AG04450 (cell line): ENCODE data around the gene IL10RB. TPM values are rescaled to one million over a fixed set of nuclear protein-coding genes. Genes with fewer than 3 reads are reported as not detected.

Experiments
- CTCF ChIA-PET: fragments of 300-600, 350-600 bp; formaldehyde crosslinking; extraction: SDS; loops from one replicate; lab custom pipeline; 2022; ENCODE audit warnings: antibody characterized with exemption, inconsistent platforms; lab: Charles Lee
- POLR2A ChIA-PET: fragments of 350-600 bp; formaldehyde crosslinking; extraction: SDS; loops from one replicate; lab custom pipeline; 2021; ENCODE audit warnings: antibody characterized with exemption, inconsistent platforms; lab: Yijun Ruan, JAX
- DNase-seq: peaks from one replicate; pipeline ENCODE4 v3.0.0-alpha.2; 2011; ENCODE audit warnings: low read depth, low spot score
- H3K27ac ChIP-seq: one replicate; pipeline ENCODE4 v1.5.1; 2012; ENCODE audit warnings: low read depth, low read length, control low read depth
- H3K27me3 ChIP-seq: one replicate; pipeline ENCODE4 v1.6.0; 2012; ENCODE audit warnings: low read length; ENCODE audit not compliant: control insufficient read depth, insufficient read depth
- H3K4me3 ChIP-seq: 2 replicates; pipeline ENCODE4 v1.5.1; 2011; ENCODE audit warnings: mild to moderate bottlenecking, low read depth, low read length, control low read depth
- H3K9me3 ChIP-seq: 2 replicates; pipeline ENCODE4 v1.5.1; 2012; ENCODE audit warnings: low read length; ENCODE audit not compliant: control insufficient read depth, insufficient read depth
- polyA plus RNA-seq: library from polyadenylated mRNA; depleted of rRNA; stranded (reverse); fragments of >200 nt; gene quantifications from 2 replicates; pipeline ENCODE4 v1.2.3, GENCODE V29; 2011
- TF ChIP-seq, protein P1 (sequence below): IDR thresholded peaks from 2 replicates; pipeline ENCODE4 v1.5.1; 2011; ENCODE audit warnings: low read depth, low read length, control low read depth, inconsistent platforms

The IL10RB gene
- polyA plus RNA-seq, 1 experiment = 46.4 TPM

DNA sequence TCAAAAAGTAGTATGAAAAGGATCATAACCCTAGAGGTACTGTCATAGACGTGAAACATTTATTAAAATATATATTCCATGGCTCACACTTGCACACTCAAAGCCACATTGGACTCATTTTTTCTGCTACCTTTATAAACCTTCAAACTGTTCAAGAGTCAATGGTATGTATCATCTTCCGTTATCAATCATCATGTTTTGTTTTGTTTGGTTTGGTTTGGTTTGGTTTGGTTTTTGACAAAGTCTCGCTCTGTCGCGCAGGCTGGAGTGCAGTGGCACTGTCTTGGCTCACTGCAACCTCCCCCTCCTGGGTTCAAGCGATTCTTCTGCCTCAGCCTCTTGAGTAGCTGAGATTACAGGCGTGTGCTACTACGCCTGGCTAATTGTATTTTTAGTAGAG lies 34.6 kb upstream of the IL10RB start:
- ChIA-PET CTCF (no interaction called here), POLR2A (interaction anchor here (0.6 kb wide), 1 partner anchor 968 kb away, joined by 3 read pairs; no protein-coding TSS in a partner anchor)
- TF ChIP-seq, protein P1, sequence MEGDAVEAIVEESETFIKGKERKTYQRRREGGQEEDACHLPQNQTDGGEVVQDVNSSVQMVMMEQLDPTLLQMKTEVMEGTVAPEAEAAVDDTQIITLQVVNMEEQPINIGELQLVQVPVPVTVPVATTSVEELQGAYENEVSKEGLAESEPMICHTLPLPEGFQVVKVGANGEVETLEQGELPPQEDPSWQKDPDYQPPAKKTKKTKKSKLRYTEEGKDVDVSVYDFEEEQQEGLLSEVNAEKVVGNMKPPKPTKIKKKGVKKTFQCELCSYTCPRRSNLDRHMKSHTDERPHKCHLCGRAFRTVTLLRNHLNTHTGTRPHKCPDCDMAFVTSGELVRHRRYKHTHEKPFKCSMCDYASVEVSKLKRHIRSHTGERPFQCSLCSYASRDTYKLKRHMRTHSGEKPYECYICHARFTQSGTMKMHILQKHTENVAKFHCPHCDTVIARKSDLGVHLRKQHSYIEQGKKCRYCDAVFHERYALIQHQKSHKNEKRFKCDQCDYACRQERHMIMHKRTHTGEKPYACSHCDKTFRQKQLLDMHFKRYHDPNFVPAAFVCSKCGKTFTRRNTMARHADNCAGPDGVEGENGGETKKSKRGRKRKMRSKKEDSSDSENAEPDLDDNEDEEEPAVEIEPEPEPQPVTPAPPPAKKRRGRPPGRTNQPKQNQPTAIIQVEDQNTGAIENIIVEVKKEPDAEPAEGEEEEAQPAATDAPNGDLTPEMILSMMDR = no peak
- DNase-seq = no peak
- Histone ChIP-seq H3K4me3 (no peak overlapping the region; the same call in 1 of the 2 replicates), H3K27ac (no peak overlapping the region), H3K9me3 (no peaks in the 10 kb centered on the region; the same call in 1 of the 2 replicates), H3K27me3 (no peaks in the 10 kb centered on the region)

DNA sequence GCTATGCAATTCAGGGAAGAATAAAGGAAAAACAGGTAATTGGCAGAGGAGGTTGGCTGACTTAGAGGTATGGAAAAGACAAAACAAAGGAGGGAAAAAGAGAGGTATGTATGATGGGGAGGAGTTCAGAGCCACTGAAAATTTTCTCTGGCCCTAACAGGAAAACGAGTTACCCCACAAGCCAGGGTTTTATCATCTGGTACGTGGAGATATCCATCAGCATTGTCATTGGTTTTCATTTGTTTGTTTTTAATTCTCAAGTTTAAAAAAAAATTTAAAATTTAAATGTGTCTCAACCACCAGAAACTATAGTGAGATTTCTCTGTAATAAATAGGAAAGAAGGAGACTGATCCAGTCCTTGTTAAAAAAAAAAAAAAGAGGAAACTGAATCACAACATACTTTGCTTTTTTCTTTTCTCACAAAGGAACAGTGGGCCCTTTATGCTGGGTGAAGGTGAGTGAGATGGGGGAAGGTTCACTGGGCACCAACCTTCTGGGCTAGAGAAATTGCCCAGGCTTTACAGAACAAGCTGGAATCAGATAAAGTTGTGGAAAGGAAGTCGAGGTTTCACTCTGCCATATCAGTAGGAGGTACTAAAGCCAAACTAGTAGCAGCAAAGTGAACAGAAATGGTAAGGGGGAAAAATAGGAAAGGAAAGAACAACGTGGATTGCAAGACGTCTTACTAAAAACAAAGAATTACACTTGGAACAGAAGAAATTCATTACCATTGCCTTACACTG lies 33.7 kb upstream of the IL10RB start:
- TF ChIP-seq, protein P1 = no peak
- ChIA-PET CTCF (no interaction called here), POLR2A (no interaction called here)

DNA sequence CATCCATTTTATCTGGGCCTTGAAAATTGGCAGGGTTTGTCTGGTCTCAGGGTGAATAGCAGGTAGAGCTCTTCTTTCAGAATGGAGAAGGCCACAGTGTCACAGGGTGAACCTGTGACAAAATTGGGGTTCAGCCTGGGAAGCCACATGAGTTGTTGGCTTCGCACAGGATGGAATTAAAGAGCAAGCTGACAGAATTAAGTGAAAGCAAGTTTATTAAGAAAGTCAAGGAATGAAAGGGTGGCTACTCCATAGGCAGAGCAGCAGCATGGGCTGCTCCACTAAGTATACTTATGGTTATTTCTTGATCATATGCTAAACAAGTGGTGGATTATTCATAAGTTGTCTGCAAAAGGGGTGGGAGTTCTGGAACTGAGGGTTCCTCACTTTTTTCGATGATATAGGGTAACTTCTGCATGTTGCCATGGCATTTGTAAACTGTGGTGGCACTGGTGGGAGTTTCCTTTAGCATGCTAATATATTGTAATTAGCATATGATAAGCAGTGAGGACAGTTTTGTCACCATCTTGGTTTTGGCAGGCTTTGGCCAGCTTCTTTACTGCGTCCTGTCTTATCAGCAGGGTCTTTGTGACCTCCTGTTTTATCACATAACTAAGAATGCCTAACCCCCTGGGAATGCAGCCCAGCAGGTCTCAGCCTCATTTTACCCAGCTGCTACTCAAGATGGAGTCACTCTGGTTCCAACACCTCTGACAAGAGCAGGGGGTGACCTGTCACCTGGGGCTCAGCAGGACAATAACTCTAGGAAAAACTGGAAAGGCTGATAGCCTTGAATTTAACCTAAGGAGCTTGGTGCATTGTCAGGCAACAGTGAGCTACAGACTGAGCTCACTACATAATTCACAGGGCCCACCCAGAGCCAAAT lies 31.3 kb upstream of the IL10RB start:
- Histone ChIP-seq H3K4me3 (no peak overlapping the region), H3K27me3 (no peaks in the 10 kb centered on the region), H3K27ac (no peak overlapping the region), H3K9me3 (no peaks in the 10 kb centered on the region; the same call in 1 of the 2 replicates)
- POLR2A ChIA-PET = no interaction called here
- CTCF ChIA-PET = interaction anchor here (1.0 to 1.1 kb wide), 3 partner anchors 35 to 90 kb away, joined by 3 read pairs; partner anchors contain the start of gene IFNAR1
- DNase-seq = no peak
- TF ChIP-seq, protein P1 = no peak

More for the DNA sequence above, 33.7 kb upstream of the IL10RB start:
- Histone ChIP-seq H3K9me3 (no peaks in the 10 kb centered on the region; the same call in 1 of the 2 replicates), H3K4me3 (no peak overlapping the region), H3K27me3 (no peaks in the 10 kb centered on the region), H3K27ac (no peak overlapping the region)
- DNase-seq = no peak

DNA sequence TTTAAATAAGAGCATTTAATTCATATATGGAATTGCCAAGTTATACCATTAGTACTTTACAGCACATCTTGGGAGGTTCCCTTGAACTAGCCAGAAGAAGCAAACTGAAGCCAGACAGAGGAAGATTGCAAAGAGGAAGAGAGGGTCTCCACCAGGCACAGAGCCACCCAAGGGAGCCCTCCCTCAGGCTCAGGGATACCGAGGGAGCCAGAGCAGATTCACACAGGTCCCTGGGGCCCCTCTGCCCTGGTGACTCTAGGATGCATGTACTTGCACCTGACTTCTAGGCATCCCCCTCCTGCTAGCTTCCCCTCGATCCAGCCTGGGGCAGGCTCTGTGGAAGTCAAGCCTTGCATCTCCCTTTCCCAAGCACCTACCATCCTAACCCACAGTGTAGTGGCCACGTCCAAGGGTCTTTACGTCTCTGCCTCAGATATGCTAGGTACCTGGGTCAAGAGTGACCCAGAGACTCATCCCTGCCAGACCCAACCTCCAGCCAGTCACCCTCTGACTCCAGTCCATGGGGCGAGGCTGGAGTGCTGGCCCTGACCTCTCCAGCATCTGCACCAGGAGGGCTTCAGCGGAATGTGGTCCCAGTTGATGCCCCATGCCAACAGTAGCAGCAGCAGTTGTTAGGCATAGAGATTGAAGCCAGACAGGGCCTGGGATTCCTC lies 30.0 kb upstream of the IL10RB start:
- ChIA-PET POLR2A (no interaction called here), CTCF (no interaction called here)
- no peaks in the 10 kb centered on the region for H3K27me3 ChIP-seq
- H3K4me3 ChIP-seq = no peak overlapping the region
- H3K9me3 ChIP-seq = no peaks in the 10 kb centered on the region
- no peak overlapping the region for H3K27ac ChIP-seq
- TF ChIP-seq, protein P1 = no peak
- DNase-seq = no peak
